Hepatocyte (in vitro differentiated cells): ENCODE data around the gene SPINK8. TPM values are rescaled to one million over a fixed set of nuclear protein-coding genes. Genes with fewer than 3 reads are reported as not detected.

Experiments used
- DNase-seq: peaks from one replicate; pipeline ENCODE4 v3.0.0-alpha.2; 2016; ENCODE audit warnings: low spot score
- H2AFZ ChIP-seq: fragments of 200-600 bp; sonication (generic); 2 replicates; pipeline ENCODE4 v1.6.0; 2016; ENCODE audit warnings: antibody characterized with exemption, mild to moderate bottlenecking
- H3K27ac ChIP-seq: fragments of 200-600 bp; sonication (generic); 2 replicates; pipeline ENCODE4 v1.5.1; 2016; ENCODE audit warnings: mild to moderate bottlenecking
- H3K27me3 ChIP-seq: fragments of 200-600 bp; sonication (generic); 2 replicates; pipeline ENCODE4 v1.6.1; 2016
- H3K36me3 ChIP-seq: fragments of 200-600 bp; sonication (generic); replicated peaks from 2 replicates; pipeline ENCODE4 v1.5.1; 2016; ENCODE audit warnings: low read depth; ENCODE audit not compliant: insufficient read depth
- H3K4me1 ChIP-seq: fragments of 200-600 bp; sonication (generic); 2 replicates; pipeline ENCODE4 v1.5.1; 2016; ENCODE audit warnings: mild to moderate bottlenecking, moderate library complexity; ENCODE audit not compliant: insufficient read depth
- H3K4me2 ChIP-seq: fragments of 200-600 bp; sonication (generic); 2 replicates; pipeline ENCODE4 v1.6.0; 2016
- H3K4me3 ChIP-seq: fragments of 200-600 bp; sonication (generic); 2 replicates; pipeline ENCODE4 v1.5.1; 2016; ENCODE audit warnings: mild to moderate bottlenecking
- H3K79me2 ChIP-seq: fragments of 200-600 bp; sonication (generic); 2 replicates; pipeline ENCODE4 v1.6.0; 2017; ENCODE audit warnings: mild to moderate bottlenecking
- H3K9me2 ChIP-seq: fragments of 200-600 bp; sonication (generic); replicated peaks from 2 replicates; pipeline ENCODE4 v1.6.0; 2017; ENCODE audit warnings: mild to moderate bottlenecking; ENCODE audit not compliant: insufficient read depth
- H3K9me3 ChIP-seq: fragments of 200-600 bp; sonication (generic); 2 replicates; pipeline ENCODE4 v1.5.1; 2016; ENCODE audit warnings: low read depth, mild to moderate bottlenecking
- H4K20me1 ChIP-seq: fragments of 200-600 bp; sonication (generic); 2 replicates; pipeline ENCODE4 v1.6.0; 2016; ENCODE audit warnings: mild to moderate bottlenecking; ENCODE audit not compliant: insufficient read depth, poor library complexity, severe bottlenecking
- CTCF ChIP-seq: fragments of 200-600 bp; sonication (generic); IDR thresholded peaks from 2 replicates; pipeline ENCODE4 v1.5.1; 2016; ENCODE audit warnings: antibody characterized with exemption, mild to moderate bottlenecking; ENCODE audit not compliant: poor library complexity
- EZH2 ChIP-seq: fragments of 200-600 bp; sonication (generic); IDR thresholded peaks from 2 replicates; pipeline ENCODE4 v1.6.1; 2016; ENCODE audit warnings: antibody characterized with exemption, mild to moderate bottlenecking, borderline replicate concordance
- EZH2phosphoT487 ChIP-seq: fragments of 200-600 bp; sonication (generic); IDR thresholded peaks from one replicate; pipeline ENCODE4 v1.6.1; 2018; ENCODE audit warnings: antibody characterized with exemption, mild to moderate bottlenecking, low read depth, moderate library complexity; ENCODE audit not compliant: unreplicated experiment, severe bottlenecking
- WGBS: methylation state at CpG from one replicate; pipeline ENCODE4 v1.1.6; 2016; ENCODE audit warnings: low lambda C conversion rate; ENCODE audit errors: missing lambda C conversion rate; 5-methylcytosine and 5-hydroxymethylcytosine counted together
- polyA plus RNA-seq: library from polyadenylated mRNA; unstranded; fragments of >200 nt; fragmentation: Nextera tagmentation; extraction: Ambion mirVana; gene quantifications from 2 replicates; pipeline ENCODE4 v1.2.1, GENCODE V29; 2016
- total RNA-seq: library from RNA; depleted of rRNA; stranded (reverse); fragments of >200 nt; gene quantifications from 2 replicates; pipeline ENCODE4 v1.2.3, GENCODE V29; 2014

Gene SPINK8
- total and polyA plus RNA-seq, 2 experiments from 2014 or later = not detected

GRCh38 chr3:48278884-48279559 is 54.4 kb downstream of the SPINK8 start:
- Histone ChIP-seq H3K27ac (no peak overlapping the region), H4K20me1 (no peaks in the 10 kb centered on the region), H2AFZ (no peak overlapping the region), H3K4me3 (no peak overlapping the region), H3K4me1 (no peaks in the 10 kb centered on the region), H3K9me3 (no peaks in the 10 kb centered on the region), H3K9me2 (no peaks in the 10 kb centered on the region), H3K79me2 (no peaks in the 10 kb centered on the region), H3K36me3 (no peaks in the 10 kb centered on the region), H3K4me2 (no peak overlapping the region), H3K27me3 (no peaks in the 10 kb centered on the region)
- TF ChIP-seq EZH2phosphoT487 (no peak), EZH2 (no peak), CTCF (no peak)
- no peak for DNase-seq
- 65% methylated on average over 4 of the region's 4 CpGs for WGBS

- no peaks in the 10 kb centered on the region for H3K27me3 ChIP-seq
- no peaks in the 10 kb centered on the region for H4K20me1 ChIP-seq
- H3K27ac ChIP-seq = no peak overlapping the region
- TF ChIP-seq CTCF = no peak
- TF ChIP-seq EZH2 = no peak
- no peak for TF ChIP-seq EZH2phosphoT487
- H3K4me1 ChIP-seq = no peaks in the 10 kb centered on the region
- no peaks in the 10 kb centered on the region for H3K9me3 ChIP-seq
- H3K79me2 ChIP-seq = no peaks in the 10 kb centered on the region
- H3K4me3 ChIP-seq = no peak overlapping the region
- no peak overlapping the region for H2AFZ ChIP-seq
- no peak for DNase-seq
- H3K36me3 ChIP-seq = no peaks in the 10 kb centered on the region
- no peaks in the 10 kb centered on the region for H3K9me2 ChIP-seq
- WGBS = 87% methylated on average over 7 of the region's 7 CpGs
- H3K4me2 ChIP-seq = no peak overlapping the region
These were observed 56.4 kb downstream of the SPINK8 start for GRCh38 chr3:48276911-48277641.

GRCh38 chr3:48275287-48276027 is 58.0 kb downstream of the SPINK8 start:
- H3K9me3 ChIP-seq = no peaks in the 10 kb centered on the region
- WGBS = 52% methylated on average over 8 of the region's 8 CpGs
- H3K27ac ChIP-seq = no peak overlapping the region
- H3K4me3 ChIP-seq = no peak overlapping the region
- TF ChIP-seq EZH2phosphoT487 (no peak), EZH2 (no peak), CTCF (no peak)
- no peaks in the 10 kb centered on the region for H3K9me2 ChIP-seq
- H4K20me1 ChIP-seq = no peaks in the 10 kb centered on the region
- no peaks in the 10 kb centered on the region for H3K79me2 ChIP-seq
- H3K4me1 ChIP-seq = no peaks in the 10 kb centered on the region
- no peak overlapping the region for H2AFZ ChIP-seq
- no peaks in the 10 kb centered on the region for H3K27me3 ChIP-seq
- DNase-seq = no peak
- H3K4me2 ChIP-seq = no peak overlapping the region
- no peaks in the 10 kb centered on the region for H3K36me3 ChIP-seq
